Ecto neural progenitor cell (in vitro differentiated cells): ENCODE data around the gene OPA3.
"Not testable (repeated sequence)": the region's sequence is repeated elsewhere in the genome, so short reads cannot be mapped to it uniquely, and the experiment has no call there.

ENCODE experiments used
- DNase-seq: peaks from one replicate; pipeline ENCODE4 v3.0.0-alpha.2; 2018; ENCODE audit warnings: low spot score

OPA3 gene

GRCh38 chr19:45584332-45585157 is at the start of gene OPA3:
TSS of gene OPA3 (minus strand) at chr19:45584802. CDS start at chr19:45584764, 38 bp downstream.
- peak; percentile 97 for DNase-seq

GRCh38 chr19:45632468-45633196 is 48.0 kb upstream of the OPA3 start:
- DNase-seq, result peak; percentile 94

- DNase-seq, result no peak
These were observed 45.9 kb upstream of the OPA3 start for GRCh38 chr19:45630463-45630862.

GRCh38 chr19:45629704-45630103 is 45.1 kb upstream of the OPA3 start:
- no peak for DNase-seq

GRCh38 chr19:45628219-45628618 is 43.6 kb upstream of the OPA3 start:
- not testable (repeated sequence) for DNase-seq

GRCh38 chr19:45623984-45624383 is 39.4 kb upstream of the OPA3 start:
- no peak for DNase-seq

- DNase-seq, result no peak
These were observed 37.4 kb upstream of the OPA3 start for GRCh38 chr19:45621976-45622503.

GRCh38 chr19:45621389-45621788 is 36.8 kb upstream of the OPA3 start:
- DNase-seq, result no peak

- no peak for DNase-seq
These were observed 32.1 kb upstream of the OPA3 start for GRCh38 chr19:45616704-45617017.

- peak; percentile 98 for DNase-seq
These were observed 31.4 kb upstream of the OPA3 start for GRCh38 chr19:45615795-45616703.

GRCh38 chr19:45615056-45615455 is 30.5 kb upstream of the OPA3 start:
- DNase-seq, result not testable (repeated sequence)

GRCh38 chr19:45613926-45614725 is 29.5 kb upstream of the OPA3 start:
- no peak for DNase-seq

GRCh38 chr19:45608948-45609347 is 24.3 kb upstream of the OPA3 start:
- no peak for DNase-seq

GRCh38 chr19:45607071-45608029 is 22.7 kb upstream of the OPA3 start:
- DNase-seq, result peak; percentile 89

- peak; percentile 64 for DNase-seq
These were observed 17.1 kb upstream of the OPA3 start, which contains the start of gene GPR4 for GRCh38 chr19:45601524-45602374. TSS of gene GPR4 (minus strand) at chr19:45602212. CDS start at chr19:45591866, 10,346 bp downstream.

- no peak for DNase-seq
These were observed 16.5 kb upstream of the OPA3 start for GRCh38 chr19:45601115-45601514.

- no peak for DNase-seq
These were observed 15.8 kb upstream of the OPA3 start for GRCh38 chr19:45600340-45600885.

- DNase-seq, result no peak
These were observed 14.7 kb upstream of the OPA3 start for GRCh38 chr19:45599286-45599685.
